ENCODE results near the gene MRFAP1. TPM values are rescaled to one million over a fixed set of nuclear protein-coding genes. Genes with fewer than 3 reads are reported as not detected.

Gene MRFAP1
- total RNA-seq, 1 donor from 2014 or later, result 235 TPM

GRCh38 chr4:6618386-6619115, 21.9 kb upstream of the MRFAP1 start:
- Histone ChIP-seq H3K27ac (no peak overlapping the region), H3K4me1 (no peaks in the 10 kb centered on the region), H3K4me3 (no peak overlapping the region), H3K27me3 (no peaks in the 10 kb centered on the region), H3K9me3 (no peaks in the 10 kb centered on the region), H3K36me3 (peaks cover 36% of the 10 kb centered on the region)
- DNase-seq, result peak; percentile 39
- ATAC-seq, result no peak
- intact Hi-C loops (cut with DNase I), result no loop called here
- TF ChIP-seq, protein P1, sequence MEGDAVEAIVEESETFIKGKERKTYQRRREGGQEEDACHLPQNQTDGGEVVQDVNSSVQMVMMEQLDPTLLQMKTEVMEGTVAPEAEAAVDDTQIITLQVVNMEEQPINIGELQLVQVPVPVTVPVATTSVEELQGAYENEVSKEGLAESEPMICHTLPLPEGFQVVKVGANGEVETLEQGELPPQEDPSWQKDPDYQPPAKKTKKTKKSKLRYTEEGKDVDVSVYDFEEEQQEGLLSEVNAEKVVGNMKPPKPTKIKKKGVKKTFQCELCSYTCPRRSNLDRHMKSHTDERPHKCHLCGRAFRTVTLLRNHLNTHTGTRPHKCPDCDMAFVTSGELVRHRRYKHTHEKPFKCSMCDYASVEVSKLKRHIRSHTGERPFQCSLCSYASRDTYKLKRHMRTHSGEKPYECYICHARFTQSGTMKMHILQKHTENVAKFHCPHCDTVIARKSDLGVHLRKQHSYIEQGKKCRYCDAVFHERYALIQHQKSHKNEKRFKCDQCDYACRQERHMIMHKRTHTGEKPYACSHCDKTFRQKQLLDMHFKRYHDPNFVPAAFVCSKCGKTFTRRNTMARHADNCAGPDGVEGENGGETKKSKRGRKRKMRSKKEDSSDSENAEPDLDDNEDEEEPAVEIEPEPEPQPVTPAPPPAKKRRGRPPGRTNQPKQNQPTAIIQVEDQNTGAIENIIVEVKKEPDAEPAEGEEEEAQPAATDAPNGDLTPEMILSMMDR (IDR thresholded peaks at IDR 0.05), result no peak

DNA sequence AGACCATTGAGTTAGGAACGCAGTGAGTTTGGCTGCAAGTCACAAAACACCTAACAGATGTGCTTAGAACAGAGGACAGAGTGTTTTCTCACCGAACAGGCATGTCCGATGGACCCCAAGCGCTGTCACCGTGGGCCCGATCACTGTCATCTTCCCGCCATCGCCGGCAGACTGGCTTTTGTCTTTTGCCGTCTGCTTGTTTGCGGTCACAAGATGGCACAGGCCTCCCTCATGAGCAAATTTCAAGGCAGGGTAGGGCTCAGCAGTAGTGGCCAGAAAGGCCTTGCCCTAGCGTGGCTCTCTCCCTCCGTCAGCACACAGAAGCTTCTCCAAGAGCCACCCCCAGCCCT, 21.4 kb upstream of the MRFAP1 start:
- ATAC-seq (no peak), DNase-seq (peak; percentile 43)
- H3K27ac ChIP-seq, result no peak overlapping the region
- no peaks in the 10 kb centered on the region for H3K9me3 ChIP-seq
- no peak overlapping the region for H3K4me3 ChIP-seq
- intact Hi-C loops (cut with DNase I), result no loop called here
- peaks cover 36% of the 10 kb centered on the region for H3K36me3 ChIP-seq
- H3K4me1 ChIP-seq, result no peaks in the 10 kb centered on the region
- H3K27me3 ChIP-seq, result no peaks in the 10 kb centered on the region
- TF ChIP-seq, protein P1 (IDR thresholded peaks at IDR 0.05), result no peak

GRCh38 chr4:6619466-6620255, 20.8 kb upstream of the MRFAP1 start:
- intact Hi-C loops (cut with DNase I), result no loop called here
- DNase-seq (peak; percentile 54), ATAC-seq (peak; percentile 8)
- no peaks in the 10 kb centered on the region for H3K27me3 ChIP-seq
- H3K27ac ChIP-seq, result no peak overlapping the region
- TF ChIP-seq, protein P1 (IDR thresholded peaks at IDR 0.05), result no peak
- no peak overlapping the region for H3K4me3 ChIP-seq
- no peaks in the 10 kb centered on the region for H3K4me1 ChIP-seq
- no peaks in the 10 kb centered on the region for H3K9me3 ChIP-seq
- H3K36me3 ChIP-seq, result peaks cover 36% of the 10 kb centered on the region

DNA sequence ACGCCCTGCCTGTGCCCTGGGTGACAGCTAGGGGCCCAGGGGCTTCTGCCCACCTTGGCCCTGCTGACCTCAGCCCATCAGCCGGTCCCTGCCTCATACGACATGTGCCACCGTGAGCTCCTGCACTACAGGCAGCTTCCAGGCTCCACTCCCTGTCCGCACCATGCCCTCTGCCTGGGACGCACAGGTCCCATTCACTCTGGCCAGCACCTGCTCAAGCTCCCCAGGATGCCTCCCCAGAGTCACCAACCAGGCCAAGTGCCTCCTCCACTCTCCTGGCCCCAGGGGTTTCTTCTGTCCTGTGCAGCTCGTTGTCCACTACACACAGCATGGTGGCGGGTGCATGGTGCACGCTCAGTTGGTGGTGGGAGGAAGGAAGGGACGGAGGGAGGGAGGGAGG, 20.2 kb upstream of the MRFAP1 start:
- peaks cover 36% of the 10 kb centered on the region for H3K36me3 ChIP-seq
- intact Hi-C loops (cut with DNase I), result no loop called here
- TF ChIP-seq, protein P1 (IDR thresholded peaks at IDR 0.05), result no peak

DNA sequence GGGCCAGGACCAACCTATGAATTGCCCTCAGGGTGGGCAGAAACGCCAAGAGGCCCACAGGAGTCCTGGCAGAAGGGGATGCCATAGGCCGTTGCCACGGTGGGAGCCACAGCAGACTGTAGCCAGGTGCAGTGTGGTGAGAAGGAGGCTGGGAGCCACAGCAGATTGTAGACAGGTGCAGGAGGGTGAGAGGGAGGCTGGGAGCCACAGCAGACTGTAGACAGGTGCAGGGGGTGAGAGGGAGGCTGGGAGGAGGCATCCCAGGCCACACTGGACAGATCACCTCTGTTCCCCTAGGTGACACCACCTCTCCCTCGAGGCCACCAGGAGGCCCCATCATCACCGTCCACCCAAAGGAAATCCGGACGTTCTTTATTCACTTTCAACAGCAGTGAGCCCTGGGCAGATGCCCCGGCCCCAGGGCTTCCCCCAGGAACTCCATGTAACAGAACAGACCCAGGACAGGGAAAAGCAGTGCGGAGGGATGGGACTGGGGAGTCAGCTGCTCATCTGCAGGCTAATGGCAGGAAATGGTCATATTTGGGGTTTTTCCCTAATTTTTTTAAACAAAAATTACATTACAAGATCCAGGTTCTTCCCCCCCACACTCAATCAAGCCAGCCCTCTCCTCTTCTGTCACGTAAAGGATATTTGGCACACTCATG, 19.5 kb upstream of the MRFAP1 start:
- peaks cover 30% of the 10 kb centered on the region for H3K36me3 ChIP-seq
- ATAC-seq (peak; percentile 10), DNase-seq (peak; percentile 45)
- H3K27ac ChIP-seq, result no peak overlapping the region
- H3K9me3 ChIP-seq, result no peaks in the 10 kb centered on the region
- TF ChIP-seq, protein P1 (IDR thresholded peaks at IDR 0.05), result no peak
- intact Hi-C loops (cut with DNase I), result no loop called here
- H3K4me1 ChIP-seq, result no peaks in the 10 kb centered on the region
- no peaks in the 10 kb centered on the region for H3K27me3 ChIP-seq
- H3K4me3 ChIP-seq, result no peak overlapping the region

More for the DNA sequence above, 20.2 kb upstream of the MRFAP1 start:
- Histone ChIP-seq H3K27ac (no peak overlapping the region), H3K4me1 (no peaks in the 10 kb centered on the region), H3K4me3 (no peak overlapping the region), H3K9me3 (no peaks in the 10 kb centered on the region), H3K27me3 (no peaks in the 10 kb centered on the region)
- DNase-seq (peak; percentile 50), ATAC-seq (peak; percentile 7)

All from upper lobe of right lung (tissue), 1 donor.